OCI-LY7 (cell line): ENCODE data around the gene QSER1. TPM values are rescaled to one million over a fixed set of nuclear protein-coding genes. Genes with fewer than 3 reads are reported as not detected.

Experiments used
- BruUV-seq: library from RNA; stranded (reverse); fragments of 400-500 nt; replicated peaks from 2 replicates; lab custom pipeline; 2021; lab: Mats Ljungman, UMichigan
- CTCF ChIA-PET: fragments of 300-600 bp; sonication (Branson Sonifier 250); formaldehyde crosslinking; loops from one replicate; lab custom pipeline; 2022; ENCODE audit warnings: antibody characterized with exemption; ENCODE audit not compliant: unreplicated experiment; lab: Charles Lee
- POLR2A ChIA-PET: fragments of 300-600 bp; sonication (Branson Sonifier 250); formaldehyde crosslinking; loops from one replicate; lab custom pipeline; 2022; ENCODE audit warnings: antibody characterized with exemption; lab: Charles Lee
- DNase-seq: peaks from one replicate; pipeline ENCODE4 v3.0.0-alpha.2; 2015; ENCODE audit warnings: low spot score
- H2AFZ ChIP-seq: fragments of 200-600 bp; sonication (generic), shearing (Covaris generic); 2 replicates; pipeline ENCODE4 v1.6.1; 2014; ENCODE audit warnings: mild to moderate bottlenecking, antibody characterized with exemption, low read length, moderate library complexity
- H3K27ac ChIP-seq: fragments of 200-600 bp; sonication (generic); 2 replicates; pipeline ENCODE4 v1.5.1; 2014; ENCODE audit warnings: mixed run types, low read depth, mild to moderate bottlenecking, moderate library complexity, low read length, inconsistent platforms; ENCODE audit not compliant: poor library complexity, severe bottlenecking
- H3K36me3 ChIP-seq: fragments of 200-600 bp; sonication (generic); 2 replicates; pipeline ENCODE4 v1.6.1; 2014; ENCODE audit warnings: mild to moderate bottlenecking, antibody characterized with exemption, low read length, moderate library complexity, mixed read lengths; ENCODE audit not compliant: insufficient read depth
- H3K4me1 ChIP-seq: fragments of 200-600 bp; sonication (generic); 2 replicates; pipeline ENCODE4 v1.5.1; 2014; ENCODE audit warnings: mild to moderate bottlenecking, low read length; ENCODE audit not compliant: insufficient read depth, poor library complexity, severe bottlenecking
- H3K4me2 ChIP-seq: fragments of 200-600 bp; sonication (generic); 2 replicates; pipeline ENCODE4 v1.6.1; 2014; ENCODE audit warnings: mild to moderate bottlenecking, low read length
- H3K4me3 ChIP-seq: fragments of 200-600 bp; sonication (generic); 2 replicates; pipeline ENCODE4 v1.5.1; 2014; ENCODE audit warnings: mild to moderate bottlenecking, low read depth, low read length; ENCODE audit not compliant: poor library complexity, severe bottlenecking
- H3K79me2 ChIP-seq: fragments of 200-600 bp; sonication (generic); 2 replicates; pipeline ENCODE4 v1.6.1; 2016; ENCODE audit warnings: low read depth, mild to moderate bottlenecking, low read length, moderate library complexity, mixed read lengths; ENCODE audit not compliant: insufficient read depth
- H3K9me2 ChIP-seq: fragments of 200-600 bp; sonication (generic); 2 replicates; pipeline ENCODE4 v1.6.1; 2016; ENCODE audit warnings: mild to moderate bottlenecking, low read length, mixed read lengths; ENCODE audit not compliant: insufficient read depth
- H3K9me3 ChIP-seq: fragments of 200-600 bp; sonication (generic); 2 replicates; pipeline ENCODE4 v1.6.1; 2014; ENCODE audit warnings: mild to moderate bottlenecking, mixed run types, low read length, mixed read lengths
- H4K20me1 ChIP-seq: fragments of 200-600 bp; sonication (generic); 2 replicates; pipeline ENCODE4 v1.6.1; 2014; ENCODE audit warnings: mild to moderate bottlenecking, antibody characterized with exemption, low read length, moderate library complexity, mixed read lengths; ENCODE audit not compliant: insufficient read depth
- CTCF ChIP-seq: fragments of 200-600 bp; sonication (generic); conservative IDR thresholded peaks from 2 replicates; pipeline ENCODE4 v1.5.1; 2014; ENCODE audit warnings: mild to moderate bottlenecking, antibody characterized with exemption, low read length, moderate library complexity, mixed read lengths
- EZH2phosphoT487 ChIP-seq: fragments of 200-600 bp; sonication (generic); IDR thresholded peaks from 2 replicates; pipeline ENCODE4 v1.6.1; 2018; ENCODE audit warnings: low read depth, borderline replicate concordance, mild to moderate bottlenecking, mixed run types, antibody characterized with exemption, low read length, moderate library complexity, mixed read lengths
- intact Hi-C: fragments of 100-400 bp; cut with micrococcal nuclease; formaldehyde crosslinking; loops from one replicate; pipeline ENCODE4 v1.10.0; 2022; ENCODE audit not compliant: unreplicated experiment
- total RNA-seq, 2 experiments: library from RNA; depleted of rRNA in 1 of 2; stranded (reverse); fragments of >200 nt in 1 of 2; shearing (Covaris generic) in 1 of 2; gene quantifications; 2 replicates each; pipeline ENCODE4 v1.2.3, GENCODE V29; 2014 to 2022

Gene QSER1
- total RNA-seq, 2 experiments from 2014 or later = 30.6 to 46.3 TPM

- TSS peak; percentile 0 for BruUV-seq
- ChIA-PET POLR2A (interaction anchor here (1.2 to 1.6 kb wide), 2 partner anchors 8 to 14 kb away, joined by 3 read pairs; no protein-coding TSS in a partner anchor), CTCF (no interaction called here)
- H3K4me1 ChIP-seq = no peaks in the 10 kb centered on the region
- TF ChIP-seq EZH2phosphoT487 (no peak), CTCF (no peak)
- H3K9me3 ChIP-seq = no peaks in the 10 kb centered on the region
- H3K36me3 ChIP-seq = peaks cover 62% of the 10 kb centered on the region
- no peak overlapping the region for H3K27ac ChIP-seq
- DNase-seq = no peak
- no peaks in the 10 kb centered on the region for H3K9me2 ChIP-seq
- H2AFZ ChIP-seq = no peak overlapping the region
- H4K20me1 ChIP-seq = peaks cover 17% of the 10 kb centered on the region; the same call in 1 of the 2 replicates
- intact Hi-C loops = no loop called here
- H3K4me2 ChIP-seq = no peak overlapping the region
- peaks cover 91% of the 10 kb centered on the region for H3K79me2 ChIP-seq
- no peak overlapping the region for H3K4me3 ChIP-seq
These were observed 12.5 kb downstream of the QSER1 start for GRCh38 chr11:32905028-32905667.

GRCh38 chr11:32908619-32909018 is 16.0 kb downstream of the QSER1 start:
- no peaks in the 10 kb centered on the region for H3K9me3 ChIP-seq
- POLR2A ChIA-PET = interaction anchor here (0.6 to 1.5 kb wide), 5 partner anchors 9 to 802 kb away, joined by 3 to 5 read pairs (median 3); partner anchors contain the start of gene QSER1
- peaks cover 90% of the 10 kb centered on the region for H3K79me2 ChIP-seq
- no peak overlapping the region for H3K4me2 ChIP-seq
- H3K27ac ChIP-seq = no peak overlapping the region
- CTCF ChIA-PET = no interaction called here
- no peak for DNase-seq
- TF ChIP-seq EZH2phosphoT487 (no peak), CTCF (no peak)
- H2AFZ ChIP-seq = no peak overlapping the region
- peaks cover 68% of the 10 kb centered on the region for H3K36me3 ChIP-seq
- no peaks in the 10 kb centered on the region for H3K4me1 ChIP-seq
- H4K20me1 ChIP-seq = peaks cover 8% of the 10 kb centered on the region; the same call in 1 of the 2 replicates
- BruUV-seq = no TSS peak
- H3K9me2 ChIP-seq = no peaks in the 10 kb centered on the region
- intact Hi-C loops = no loop called here
- H3K4me3 ChIP-seq = no peak overlapping the region

GRCh38 chr11:32911413-32911812 is 18.8 kb downstream of the QSER1 start:
- Histone ChIP-seq H3K4me1 (no peaks in the 10 kb centered on the region), H3K4me3 (no peak overlapping the region), H3K9me3 (no peaks in the 10 kb centered on the region), H4K20me1 (no peaks in the 10 kb centered on the region; the same call in 1 of the 2 replicates), H3K9me2 (no peaks in the 10 kb centered on the region), H2AFZ (no peak overlapping the region), H3K27ac (no peak overlapping the region), H3K79me2 (peaks cover 92% of the 10 kb centered on the region), H3K36me3 (peaks cover 59% of the 10 kb centered on the region), H3K4me2 (no peak overlapping the region)
- intact Hi-C loops = no loop called here
- TF ChIP-seq CTCF (no peak), EZH2phosphoT487 (no peak)
- ChIA-PET POLR2A (interaction anchor here (1.2 kb wide), 1 partner anchor 19 kb away, joined by 3 read pairs; the partner anchor contains the start of gene QSER1), CTCF (no interaction called here)
- BruUV-seq = no TSS peak
- DNase-seq = no peak
